ENCODE data around the gene E2F7. TPM values are rescaled to one million over a fixed set of nuclear protein-coding genes. Genes with fewer than 3 reads are reported as not detected.

The E2F7 gene
- total and polyA plus RNA-seq, 2 of the 8 experiments (the other 6 are each of a cell fraction or from before 2014, with no cell fraction given): 8.8 to 18.5 TPM

DNA sequence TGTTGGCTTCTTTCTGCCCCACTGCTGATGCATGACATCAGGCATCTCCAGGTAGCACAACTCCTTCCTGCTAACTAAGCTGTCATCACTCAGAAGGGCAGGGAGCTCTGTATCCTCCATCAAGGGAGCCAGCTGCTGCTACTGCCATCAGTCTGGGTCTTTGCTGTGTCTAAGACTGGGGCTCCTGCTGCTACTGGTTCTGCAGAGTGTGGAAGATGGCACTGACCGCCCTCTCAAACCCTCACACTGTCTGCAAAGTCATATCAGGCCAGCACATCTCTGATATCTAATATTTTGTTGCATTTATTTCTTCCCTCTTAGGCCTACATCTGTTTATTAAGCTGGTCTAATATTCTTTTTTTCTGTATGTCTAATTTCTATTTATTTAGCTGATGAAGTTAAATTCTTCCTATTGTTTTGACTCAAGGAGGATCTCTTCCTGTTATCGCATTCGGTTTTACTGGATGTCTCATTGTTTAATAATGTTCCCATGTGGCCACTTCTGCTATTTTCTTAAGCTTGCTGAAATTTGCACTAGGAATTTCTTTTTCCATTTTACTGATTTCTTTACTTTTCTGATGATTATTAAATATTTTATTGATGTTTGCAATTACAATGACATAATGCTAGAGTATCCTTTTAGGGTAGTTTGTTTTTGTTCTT, 7.6 kb upstream of the E2F7 start:
- no peak overlapping the region for H3K9ac ChIP-seq (replicated peaks in 1 of 4; ENCODE audit: extremely low read depth in 1 of 4, low read depth in 3 of 4, low read length in 3 of 4)
- H4K20me1 ChIP-seq (replicated peaks in 1 of 2; ENCODE audit: control insufficient read depth in 1 of 2, insufficient read depth in 2 of 2, low read length in 2 of 2): no peaks in the 10 kb centered on the region
- H3K27ac ChIP-seq (ENCODE audit: low read depth, low read length): no peak overlapping the region
- H2AFZ ChIP-seq (ENCODE audit: low read length): no peak overlapping the region
- POLR2A ChIA-PET (ENCODE audit: partially characterized antibody): no interaction called here
- no peak overlapping the region for H3K4me2 ChIP-seq (ENCODE audit: insufficient read depth in 1 of 2, low read depth in 2 of 2, low read length in 2 of 2)
- H3K23me2 ChIP-seq (ENCODE audit: low read depth, low read length): no peaks in the 10 kb centered on the region
- H3K79me2 ChIP-seq (ENCODE audit: control insufficient read depth in 1 of 2, insufficient read depth in 2 of 2, low read length in 2 of 2): no peaks in the 10 kb centered on the region
- CTCF ChIA-PET (ENCODE audit: partially characterized antibody): interaction anchor here (1.2 kb wide), 1 partner anchor 24 kb away, joined by 3 read pairs; no protein-coding TSS in a partner anchor
- H3K56ac ChIP-seq (replicated peaks; ENCODE audit: insufficient read length, low read depth, low read length): no peak overlapping the region
- no peak overlapping the region for H3K14ac ChIP-seq (ENCODE audit: insufficient read length)
- H3K9me3 ChIP-seq (ENCODE audit: insufficient read depth in 2 of 2, low read depth in 1 of 2, low read length in 1 of 2): no peaks in the 10 kb centered on the region
- DNase-seq (ENCODE audit: low read depth in 1 of 2, low spot score in 2 of 2) (no peak), FAIRE-seq (no peak)
- no peak overlapping the region for H3K4ac ChIP-seq (replicated peaks; ENCODE audit: insufficient read length, low read depth, low read length)
- no peak overlapping the region for H4K91ac ChIP-seq (replicated peaks; ENCODE audit: insufficient read length, low read length)
- H3K23ac ChIP-seq (ENCODE audit: insufficient read length): no peak overlapping the region
- H3K4me1 ChIP-seq (replicated peaks in 1 of 4; ENCODE audit: control insufficient read depth in 3 of 4, insufficient read depth in 4 of 4, low read length in 3 of 4): no peaks in the 10 kb centered on the region
- H2AK5ac ChIP-seq (ENCODE audit: low read depth, low read length): no peak overlapping the region
- H3K79me1 ChIP-seq (ENCODE audit: low read depth, low read length): no peaks in the 10 kb centered on the region
- H3K27me3 ChIP-seq (replicated peaks in 1 of 4; ENCODE audit: control insufficient read depth in 3 of 4, extremely low read depth in 1 of 4, insufficient read depth in 3 of 4, low read length in 3 of 4): no peaks in the 10 kb centered on the region
- H4K8ac ChIP-seq (ENCODE audit: extremely low read depth, insufficient read depth, low read length): no peak overlapping the region
- H3K4me3 ChIP-seq (ENCODE audit: extremely low read depth in 1 of 4, insufficient read depth in 2 of 4, low read depth in 3 of 4, low read length in 4 of 4): no peak overlapping the region
- H3K36me3 ChIP-seq (ENCODE audit: control insufficient read depth in 2 of 4, insufficient read depth in 4 of 4, low read length in 3 of 4): no peaks in the 10 kb centered on the region
- no peak overlapping the region for H3K18ac ChIP-seq (ENCODE audit: extremely low read depth, low read length)
- WGBS, 2 experiments (ENCODE audit: extremely low coverage in 1 of 2, insufficient coverage in 1 of 2, insufficient read length in 1 of 2, insufficient replicate concordance in 2 of 2, low coverage in 1 of 2, low lambda C conversion rate in 2 of 2, missing lambda C conversion rate in 1 of 2): 95% methylated on average over 3 of the region's 3 CpGs; no CpG with 5 or more reads in 1 of the 2 experiments
- no peak overlapping the region for H2BK20ac ChIP-seq (ENCODE audit: low read length)
- H2BK12ac ChIP-seq (ENCODE audit: low read depth, low read length): no peak overlapping the region
- H2BK120ac ChIP-seq (replicated peaks; ENCODE audit: low read depth, low read length): no peak overlapping the region
- H4K5ac ChIP-seq (ENCODE audit: insufficient read length, low read depth, low read length): no peak overlapping the region
- no peak overlapping the region for H2BK15ac ChIP-seq (ENCODE audit: low read length)
- no peak overlapping the region for H2BK5ac ChIP-seq (ENCODE audit: low read depth, low read length)
- TF ChIP-seq SIRT6 (IDR thresholded peaks at IDR 0.05; ENCODE audit: low read length) (no peak), CHD2 (IDR thresholded peaks at IDR 0.05; ENCODE audit: low read length) (no peak), HDAC6 (IDR thresholded peaks at IDR 0.05; ENCODE audit: low read depth, low read length) (no peak), EP300 (IDR thresholded peaks at IDR 0.05; ENCODE audit: borderline replicate concordance in 1 of 2, low read depth in 2 of 2, low read length in 2 of 2) (no peak), CBX5 (IDR thresholded peaks at IDR 0.05; ENCODE audit: low read depth, low read length) (no peak), POU5F1 (IDR thresholded peaks at IDR 0.05; ENCODE audit: low read depth, low read length) (no peak), JUND (IDR thresholded peaks at IDR 0.05; ENCODE audit: low read length) (no peak), YY1 (IDR thresholded peaks at IDR 0.05; ENCODE audit: low read depth, low read length) (no peak), KDM5A (IDR thresholded peaks at IDR 0.05; ENCODE audit: low read length) (no peak), KDM1A (IDR thresholded peaks at IDR 0.05; ENCODE audit: borderline replicate concordance, low read length) (no peak), PHF8 (conservative IDR thresholded peaks at IDR 0.05; ENCODE audit: low read depth, low read length) (no peak)
- TF ChIP-seq, protein P1, sequence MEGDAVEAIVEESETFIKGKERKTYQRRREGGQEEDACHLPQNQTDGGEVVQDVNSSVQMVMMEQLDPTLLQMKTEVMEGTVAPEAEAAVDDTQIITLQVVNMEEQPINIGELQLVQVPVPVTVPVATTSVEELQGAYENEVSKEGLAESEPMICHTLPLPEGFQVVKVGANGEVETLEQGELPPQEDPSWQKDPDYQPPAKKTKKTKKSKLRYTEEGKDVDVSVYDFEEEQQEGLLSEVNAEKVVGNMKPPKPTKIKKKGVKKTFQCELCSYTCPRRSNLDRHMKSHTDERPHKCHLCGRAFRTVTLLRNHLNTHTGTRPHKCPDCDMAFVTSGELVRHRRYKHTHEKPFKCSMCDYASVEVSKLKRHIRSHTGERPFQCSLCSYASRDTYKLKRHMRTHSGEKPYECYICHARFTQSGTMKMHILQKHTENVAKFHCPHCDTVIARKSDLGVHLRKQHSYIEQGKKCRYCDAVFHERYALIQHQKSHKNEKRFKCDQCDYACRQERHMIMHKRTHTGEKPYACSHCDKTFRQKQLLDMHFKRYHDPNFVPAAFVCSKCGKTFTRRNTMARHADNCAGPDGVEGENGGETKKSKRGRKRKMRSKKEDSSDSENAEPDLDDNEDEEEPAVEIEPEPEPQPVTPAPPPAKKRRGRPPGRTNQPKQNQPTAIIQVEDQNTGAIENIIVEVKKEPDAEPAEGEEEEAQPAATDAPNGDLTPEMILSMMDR (IDR thresholded peaks at IDR 0.05; ENCODE audit: control extremely low read depth in 1 of 3, insufficient read depth in 1 of 3, low read depth in 1 of 3, low read length in 3 of 3): no peak

Data from H1 (cell line).